ENCODE results near the gene TNNI2.

Gene TNNI2

GRCh38 chr11:1826552-1827094 is 12.2 kb upstream of the TNNI2 start:
- H3K4me1 Mint-ChIP-seq: peaks cover 7% of the 10 kb centered on the region
- H3K4me3 Mint-ChIP-seq: no peak overlapping the region
- DNase-seq: no peak
- H3K27ac Mint-ChIP-seq: no peak overlapping the region
- H3K27me3 Mint-ChIP-seq (ENCODE audit: low read depth, poor library complexity): peaks cover 22% of the 10 kb centered on the region
- H3K9me3 Mint-ChIP-seq: peaks cover 3% of the 10 kb centered on the region
- H3K36me3 Mint-ChIP-seq (ENCODE audit: low read depth): no peaks in the 10 kb centered on the region
- TF ChIP-seq, protein P1, sequence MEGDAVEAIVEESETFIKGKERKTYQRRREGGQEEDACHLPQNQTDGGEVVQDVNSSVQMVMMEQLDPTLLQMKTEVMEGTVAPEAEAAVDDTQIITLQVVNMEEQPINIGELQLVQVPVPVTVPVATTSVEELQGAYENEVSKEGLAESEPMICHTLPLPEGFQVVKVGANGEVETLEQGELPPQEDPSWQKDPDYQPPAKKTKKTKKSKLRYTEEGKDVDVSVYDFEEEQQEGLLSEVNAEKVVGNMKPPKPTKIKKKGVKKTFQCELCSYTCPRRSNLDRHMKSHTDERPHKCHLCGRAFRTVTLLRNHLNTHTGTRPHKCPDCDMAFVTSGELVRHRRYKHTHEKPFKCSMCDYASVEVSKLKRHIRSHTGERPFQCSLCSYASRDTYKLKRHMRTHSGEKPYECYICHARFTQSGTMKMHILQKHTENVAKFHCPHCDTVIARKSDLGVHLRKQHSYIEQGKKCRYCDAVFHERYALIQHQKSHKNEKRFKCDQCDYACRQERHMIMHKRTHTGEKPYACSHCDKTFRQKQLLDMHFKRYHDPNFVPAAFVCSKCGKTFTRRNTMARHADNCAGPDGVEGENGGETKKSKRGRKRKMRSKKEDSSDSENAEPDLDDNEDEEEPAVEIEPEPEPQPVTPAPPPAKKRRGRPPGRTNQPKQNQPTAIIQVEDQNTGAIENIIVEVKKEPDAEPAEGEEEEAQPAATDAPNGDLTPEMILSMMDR (IDR thresholded peaks at IDR 0.05): no peak

- Mint-ChIP-seq H3K4me3 (no peak overlapping the region), H3K27me3 (ENCODE audit: low read depth, poor library complexity) (peaks cover 22% of the 10 kb centered on the region), H3K36me3 (ENCODE audit: low read depth) (no peaks in the 10 kb centered on the region), H3K9me3 (no peaks in the 10 kb centered on the region), H3K27ac (no peak overlapping the region), H3K4me1 (peaks cover 12% of the 10 kb centered on the region)
- TF ChIP-seq, protein P1 (IDR thresholded peaks at IDR 0.05): no peak
- DNase-seq: no peak
Measured at GRCh38 chr11:1827095-1827813, 11.5 kb upstream of the TNNI2 start.

GRCh38 chr11:1827931-1828330 is 10.8 kb upstream of the TNNI2 start:
- Mint-ChIP-seq H3K4me3 (no peak overlapping the region), H3K4me1 (peaks cover 14% of the 10 kb centered on the region), H3K9me3 (no peaks in the 10 kb centered on the region), H3K36me3 (ENCODE audit: low read depth) (no peaks in the 10 kb centered on the region), H3K27me3 (ENCODE audit: low read depth, poor library complexity) (peaks cover 25% of the 10 kb centered on the region), H3K27ac (no peak overlapping the region)
- DNase-seq: no peak
- TF ChIP-seq, protein P1 (IDR thresholded peaks at IDR 0.05): no peak

DNA sequence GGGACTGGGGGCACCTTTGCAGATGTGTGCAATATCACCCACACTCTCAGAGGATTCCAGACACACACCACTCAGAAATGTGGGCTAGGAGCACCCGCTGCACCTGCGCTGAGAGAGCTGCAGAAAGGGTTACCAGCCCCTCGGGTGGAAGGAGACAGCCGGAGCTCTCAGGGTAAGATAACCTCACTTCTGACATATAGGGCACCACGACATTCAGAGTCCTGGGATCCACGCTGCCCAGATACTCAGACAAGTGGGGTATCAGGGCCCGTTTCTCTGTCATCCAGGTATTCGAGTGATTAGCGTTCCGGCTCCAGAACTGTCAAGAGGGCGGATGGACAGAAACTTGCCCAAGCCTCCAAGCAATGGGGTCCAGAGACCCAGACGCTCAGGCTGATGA is 10.2 kb upstream of the TNNI2 start:
- Mint-ChIP-seq H3K27me3 (ENCODE audit: low read depth, poor library complexity) (peaks cover 29% of the 10 kb centered on the region), H3K9me3 (no peaks in the 10 kb centered on the region), H3K4me1 (peaks cover 20% of the 10 kb centered on the region), H3K36me3 (ENCODE audit: low read depth) (no peaks in the 10 kb centered on the region), H3K4me3 (no peak overlapping the region), H3K27ac (no peak overlapping the region)
- TF ChIP-seq, protein P1 (IDR thresholded peaks at IDR 0.05): no peak
- DNase-seq: no peak

DNA sequence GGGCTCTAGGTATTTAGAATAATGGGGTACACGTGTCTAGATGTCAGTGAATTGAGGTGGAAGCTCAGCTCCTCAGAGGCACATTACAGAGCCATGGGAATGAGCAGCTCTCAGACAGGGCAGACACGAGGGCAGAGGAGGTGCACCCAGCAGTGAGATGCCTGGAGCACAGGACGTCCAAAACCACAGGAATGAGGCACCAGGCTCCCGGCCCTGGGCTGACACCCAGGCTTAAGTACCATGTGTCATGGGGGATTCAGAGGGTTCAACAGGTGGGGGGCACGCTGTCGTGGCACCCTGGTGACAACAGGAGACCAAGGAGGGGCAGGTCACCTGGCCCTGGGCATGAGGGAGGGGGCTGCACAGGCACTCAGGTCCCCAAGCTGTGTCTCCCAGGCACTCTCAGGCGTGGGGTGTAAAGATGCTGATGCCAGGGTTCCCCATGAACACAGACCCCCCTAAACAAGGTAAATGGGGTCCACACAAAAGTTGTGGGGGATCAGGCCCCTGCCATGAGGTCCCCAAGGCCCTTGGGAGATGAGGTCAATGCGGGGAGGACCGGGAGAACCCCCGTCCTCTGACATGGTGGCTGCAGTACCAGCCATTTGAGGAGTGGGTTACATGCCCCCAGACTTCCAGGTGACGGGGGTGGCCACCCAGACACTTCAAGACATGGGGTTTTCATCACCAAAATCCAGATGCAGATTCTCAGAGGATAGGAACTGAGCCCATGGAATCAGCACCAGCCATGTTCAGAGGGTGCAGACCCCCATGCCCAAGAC is 9.6 kb upstream of the TNNI2 start:
- H3K4me3 Mint-ChIP-seq: no peak overlapping the region
- H3K27ac Mint-ChIP-seq: no peak overlapping the region
- DNase-seq: no peak
- TF ChIP-seq, protein P1 (IDR thresholded peaks at IDR 0.05): no peak
- no peaks in the 10 kb centered on the region for H3K36me3 Mint-ChIP-seq (ENCODE audit: low read depth)
- H3K27me3 Mint-ChIP-seq (ENCODE audit: low read depth, poor library complexity): peaks cover 30% of the 10 kb centered on the region
- H3K4me1 Mint-ChIP-seq: peaks cover 19% of the 10 kb centered on the region
- H3K9me3 Mint-ChIP-seq: no peaks in the 10 kb centered on the region
